ENCODE data around the gene EIF2B2.

- TF ChIP-seq CTCF (IDR thresholded peaks at IDR 0.05), result no peak
- no peak for TF ChIP-seq POLR2A (IDR thresholded peaks at IDR 0.05)
Measured at GRCh38 chr14:74981833-74982232, 20.9 kb upstream of the EIF2B2 start.
